Measurements from ENCODE around the gene NKX2-8.

DNA sequence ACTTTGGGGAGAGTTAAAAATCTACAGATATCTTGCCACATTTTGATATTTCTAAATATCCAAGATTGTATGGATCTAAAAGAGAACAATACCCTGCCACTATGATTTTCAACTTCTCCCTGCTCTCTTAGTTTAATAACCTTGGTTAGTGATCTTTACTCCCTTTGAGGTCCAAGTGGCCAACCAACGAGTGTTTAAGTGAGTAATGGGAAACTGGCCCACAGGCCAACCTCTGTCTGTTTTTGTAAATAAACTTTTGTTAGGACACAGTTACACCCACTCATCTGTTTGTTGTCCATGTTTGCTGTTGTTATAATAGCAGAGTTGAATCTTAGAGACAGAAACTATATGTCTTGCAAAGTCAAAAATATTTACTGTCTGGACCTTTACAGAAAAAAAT lies 31.5 kb downstream of the NKX2-8 start:
- TF ChIP-seq EZH2 (IDR thresholded peaks at IDR 0.05; ENCODE audit: borderline replicate concordance, low read length), result no peak
- TF ChIP-seq, protein P1, sequence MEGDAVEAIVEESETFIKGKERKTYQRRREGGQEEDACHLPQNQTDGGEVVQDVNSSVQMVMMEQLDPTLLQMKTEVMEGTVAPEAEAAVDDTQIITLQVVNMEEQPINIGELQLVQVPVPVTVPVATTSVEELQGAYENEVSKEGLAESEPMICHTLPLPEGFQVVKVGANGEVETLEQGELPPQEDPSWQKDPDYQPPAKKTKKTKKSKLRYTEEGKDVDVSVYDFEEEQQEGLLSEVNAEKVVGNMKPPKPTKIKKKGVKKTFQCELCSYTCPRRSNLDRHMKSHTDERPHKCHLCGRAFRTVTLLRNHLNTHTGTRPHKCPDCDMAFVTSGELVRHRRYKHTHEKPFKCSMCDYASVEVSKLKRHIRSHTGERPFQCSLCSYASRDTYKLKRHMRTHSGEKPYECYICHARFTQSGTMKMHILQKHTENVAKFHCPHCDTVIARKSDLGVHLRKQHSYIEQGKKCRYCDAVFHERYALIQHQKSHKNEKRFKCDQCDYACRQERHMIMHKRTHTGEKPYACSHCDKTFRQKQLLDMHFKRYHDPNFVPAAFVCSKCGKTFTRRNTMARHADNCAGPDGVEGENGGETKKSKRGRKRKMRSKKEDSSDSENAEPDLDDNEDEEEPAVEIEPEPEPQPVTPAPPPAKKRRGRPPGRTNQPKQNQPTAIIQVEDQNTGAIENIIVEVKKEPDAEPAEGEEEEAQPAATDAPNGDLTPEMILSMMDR (conservative IDR thresholded peaks at IDR 0.05 in 1 of 2, IDR thresholded peaks at IDR 0.05 in 1 of 2; ENCODE audit: extremely low read depth in 1 of 2, insufficient read depth in 1 of 2, low read depth in 1 of 2, low read length in 2 of 2), result no peak

Data from mammary epithelial cell (primary cell).